RWPE2 (cell line): ENCODE measurements around the gene MTM1.
A peak's percentile ranks its signal among the peaks of the same experiment; 100 is the strongest.

Experiments
- ATAC-seq: fragments of 200-7000 bp; cut with Tn5 transposase; 3 replicates; pipeline ENCODE4 v1.9.1; 2021; ENCODE audit warnings: low read depth
- DNase-seq: peaks from one replicate; pipeline ENCODE4 v3.0.0-alpha.2; 2020; ENCODE audit warnings: low spot score
- H3K27ac ChIP-seq: fragments of 450-650 bp; 2 replicates; pipeline ENCODE4 v1.5.1; 2017; ENCODE audit warnings: mild to moderate bottlenecking; ENCODE audit not compliant: poor library complexity, severe bottlenecking
- H3K27me3 ChIP-seq: fragments of 250-450 bp; sonication (Bioruptor Pico); 2 replicates; pipeline ENCODE4 v1.5.1; 2021; ENCODE audit warnings: mild to moderate bottlenecking, moderate library complexity; ENCODE audit not compliant: insufficient read depth, poor library complexity, severe bottlenecking
- H3K36me3 ChIP-seq: fragments of 250-450 bp; sonication (Bioruptor Pico); 2 replicates; pipeline ENCODE4 v1.5.1; 2020; ENCODE audit warnings: low read depth, mild to moderate bottlenecking, moderate library complexity
- H3K4me1 ChIP-seq: fragments of 250-450 bp; sonication (Bioruptor Pico); 2 replicates; pipeline ENCODE4 v1.5.1; 2021; ENCODE audit warnings: mild to moderate bottlenecking, moderate library complexity; ENCODE audit not compliant: insufficient read depth, poor library complexity, severe bottlenecking
- H3K4me3 ChIP-seq: fragments of 250-450 bp; sonication (Bioruptor Pico); 2 replicates; pipeline ENCODE4 v1.5.1; 2021; ENCODE audit warnings: mild to moderate bottlenecking, moderate library complexity; ENCODE audit not compliant: severe bottlenecking
- H3K9me3 ChIP-seq: fragments of 250-450 bp; sonication (Bioruptor Pico); 2 replicates; pipeline ENCODE4 v1.5.1; 2021; ENCODE audit warnings: mild to moderate bottlenecking, moderate library complexity; ENCODE audit not compliant: severe bottlenecking
- CTCF ChIP-seq: fragments of 450-650 bp; IDR thresholded peaks from one replicate; pipeline ENCODE4 v1.5.1; 2017; ENCODE audit warnings: mild to moderate bottlenecking, moderate library complexity; ENCODE audit not compliant: poor library complexity, severe bottlenecking

MTM1 gene

GRCh38 chrX:150575419-150575814, 7.0 kb downstream of the MTM1 start:
- peaks cover 61% of the 10 kb centered on the region for H3K4me1 ChIP-seq
- no peaks in the 10 kb centered on the region for H3K9me3 ChIP-seq
- no peaks in the 10 kb centered on the region for H3K36me3 ChIP-seq
- DNase-seq (peak; percentile 80), ATAC-seq (peak; percentile 93)
- H3K27ac ChIP-seq: peak overlapping the region; percentile 84
- no peaks in the 10 kb centered on the region for H3K27me3 ChIP-seq
- H3K4me3 ChIP-seq: no peak overlapping the region
- TF ChIP-seq CTCF: no peak

GRCh38 chrX:150577174-150577573, 8.8 kb downstream of the MTM1 start:
- ATAC-seq: no peak
- DNase-seq: no peak
- TF ChIP-seq CTCF: no peak
- Histone ChIP-seq H3K4me1 (peaks cover 63% of the 10 kb centered on the region), H3K27ac (peak overlapping the region; percentile 84), H3K9me3 (no peaks in the 10 kb centered on the region), H3K4me3 (no peak overlapping the region), H3K27me3 (no peaks in the 10 kb centered on the region), H3K36me3 (no peaks in the 10 kb centered on the region)

- H3K36me3 ChIP-seq: no peaks in the 10 kb centered on the region
- peak; percentile 90 for ATAC-seq
- TF ChIP-seq CTCF: no peak
- no peak for DNase-seq
- peaks cover 29% of the 10 kb centered on the region for H3K4me1 ChIP-seq
- peak overlapping the region; percentile 82 for H3K27ac ChIP-seq
- no peaks in the 10 kb centered on the region for H3K27me3 ChIP-seq
- H3K4me3 ChIP-seq: no peak overlapping the region
- H3K9me3 ChIP-seq: no peaks in the 10 kb centered on the region
Observed at GRCh38 chrX:150581093-150581775, 12.8 kb downstream of the MTM1 start.

- H3K36me3 ChIP-seq: no peaks in the 10 kb centered on the region
- TF ChIP-seq CTCF: no peak
- no peak for DNase-seq
- no peak overlapping the region for H3K4me3 ChIP-seq
- H3K27me3 ChIP-seq: no peaks in the 10 kb centered on the region
- no peak for ATAC-seq
- no peaks in the 10 kb centered on the region for H3K9me3 ChIP-seq
- peaks cover 18% of the 10 kb centered on the region for H3K4me1 ChIP-seq
- H3K27ac ChIP-seq: peak overlapping the region; percentile 82
Observed at GRCh38 chrX:150582338-150582948, 14.0 kb downstream of the MTM1 start.
